ENCODE data around the gene ZIC5.

ZIC5 gene

GRCh38 chr13:99967869-99968520 is 3.6 kb downstream of the ZIC5 start:
- Histone ChIP-seq H3K4me1 (ENCODE audit: insufficient read depth, low read length) (peaks cover 58% of the 10 kb centered on the region), H3K27me3 (ENCODE audit: insufficient read depth, low read length) (no peaks in the 10 kb centered on the region), H3K4me3 (ENCODE audit: low read length) (peak overlapping the region; percentile 62)

GRCh38 chr13:99967498-99967868 is 4.1 kb downstream of the ZIC5 start:
- H3K4me3 ChIP-seq (ENCODE audit: low read length): peak overlapping the region; percentile 62
- peaks cover 59% of the 10 kb centered on the region for H3K4me1 ChIP-seq (ENCODE audit: insufficient read depth, low read length)
- H3K27me3 ChIP-seq (ENCODE audit: insufficient read depth, low read length): no peaks in the 10 kb centered on the region
- H2AFZ ChIP-seq (ENCODE audit: low read depth, low read length): no peak overlapping the region
- H3K36me3 ChIP-seq (ENCODE audit: insufficient read depth, low read length): peaks cover 28% of the 10 kb centered on the region
- no peaks in the 10 kb centered on the region for H3K9me3 ChIP-seq (ENCODE audit: low read length)

More at GRCh38 chr13:99967869-99968520, 3.6 kb downstream of the ZIC5 start:
- Histone ChIP-seq H2AFZ (ENCODE audit: low read depth, low read length) (no peak overlapping the region), H3K36me3 (ENCODE audit: insufficient read depth, low read length) (peaks cover 28% of the 10 kb centered on the region), H3K9me3 (ENCODE audit: low read length) (no peaks in the 10 kb centered on the region)

- Histone ChIP-seq H3K36me3 (ENCODE audit: insufficient read depth, low read length) (peaks cover 28% of the 10 kb centered on the region), H3K4me3 (ENCODE audit: low read length) (peak overlapping the region; percentile 62), H3K4me1 (ENCODE audit: insufficient read depth, low read length) (peaks cover 65% of the 10 kb centered on the region), H3K9me3 (ENCODE audit: low read length) (no peaks in the 10 kb centered on the region), H3K27me3 (ENCODE audit: insufficient read depth, low read length) (no peaks in the 10 kb centered on the region), H2AFZ (ENCODE audit: low read depth, low read length) (no peak overlapping the region)
These were observed 5.3 kb downstream of the ZIC5 start for GRCh38 chr13:99966064-99966805.

- Histone ChIP-seq H3K27me3 (ENCODE audit: insufficient read depth, low read length) (no peaks in the 10 kb centered on the region), H3K4me3 (ENCODE audit: low read length) (peak overlapping the region; percentile 62), H3K4me1 (ENCODE audit: insufficient read depth, low read length) (peaks cover 72% of the 10 kb centered on the region)
These were observed 6.1 kb downstream of the ZIC5 start for GRCh38 chr13:99965329-99966000.

GRCh38 chr13:99963816-99964339 is 7.7 kb downstream of the ZIC5 start:
- Histone ChIP-seq H3K4me1 (ENCODE audit: insufficient read depth, low read length) (peaks cover 78% of the 10 kb centered on the region), H3K9me3 (ENCODE audit: low read length) (no peaks in the 10 kb centered on the region), H3K36me3 (ENCODE audit: insufficient read depth, low read length) (peaks cover 24% of the 10 kb centered on the region), H3K27me3 (ENCODE audit: insufficient read depth, low read length) (no peaks in the 10 kb centered on the region), H2AFZ (ENCODE audit: low read depth, low read length) (no peak overlapping the region), H3K4me3 (ENCODE audit: low read length) (no peak overlapping the region)

More at GRCh38 chr13:99965329-99966000, 6.1 kb downstream of the ZIC5 start:
- Histone ChIP-seq H2AFZ (ENCODE audit: low read depth, low read length) (no peak overlapping the region), H3K36me3 (ENCODE audit: insufficient read depth, low read length) (peaks cover 28% of the 10 kb centered on the region), H3K9me3 (ENCODE audit: low read length) (no peaks in the 10 kb centered on the region)

GRCh38 chr13:99962242-99962641 is 9.3 kb downstream of the ZIC5 start:
- Histone ChIP-seq H3K36me3 (ENCODE audit: insufficient read depth, low read length) (peaks cover 17% of the 10 kb centered on the region), H3K27me3 (ENCODE audit: insufficient read depth, low read length) (no peaks in the 10 kb centered on the region), H2AFZ (ENCODE audit: low read depth, low read length) (no peak overlapping the region), H3K4me1 (ENCODE audit: insufficient read depth, low read length) (peaks cover 84% of the 10 kb centered on the region), H3K4me3 (ENCODE audit: low read length) (no peak overlapping the region), H3K9me3 (ENCODE audit: low read length) (no peaks in the 10 kb centered on the region)

GRCh38 chr13:99961636-99962035 is 9.9 kb downstream of the ZIC5 start:
- Histone ChIP-seq H3K4me3 (ENCODE audit: low read length) (no peak overlapping the region), H3K36me3 (ENCODE audit: insufficient read depth, low read length) (peaks cover 17% of the 10 kb centered on the region), H3K9me3 (ENCODE audit: low read length) (no peaks in the 10 kb centered on the region), H3K27me3 (ENCODE audit: insufficient read depth, low read length) (no peaks in the 10 kb centered on the region), H3K4me1 (ENCODE audit: insufficient read depth, low read length) (peaks cover 82% of the 10 kb centered on the region), H2AFZ (ENCODE audit: low read depth, low read length) (no peak overlapping the region)

GRCh38 chr13:99960663-99961311 is 10.8 kb downstream of the ZIC5 start:
- no peaks in the 10 kb centered on the region for H3K9me3 ChIP-seq (ENCODE audit: low read length)
- no peak overlapping the region for H2AFZ ChIP-seq (ENCODE audit: low read depth, low read length)
- H3K36me3 ChIP-seq (ENCODE audit: insufficient read depth, low read length): peaks cover 17% of the 10 kb centered on the region
- no peaks in the 10 kb centered on the region for H3K27me3 ChIP-seq (ENCODE audit: insufficient read depth, low read length)
- peak overlapping the region; percentile 8 for H3K4me3 ChIP-seq (ENCODE audit: low read length)
- H3K4me1 ChIP-seq (ENCODE audit: insufficient read depth, low read length): peaks cover 74% of the 10 kb centered on the region

GRCh38 chr13:99959540-99960230 is 11.9 kb downstream of the ZIC5 start:
- H2AFZ ChIP-seq (ENCODE audit: low read depth, low read length): no peak overlapping the region
- H3K4me1 ChIP-seq (ENCODE audit: insufficient read depth, low read length): peaks cover 74% of the 10 kb centered on the region
- peak overlapping the region; percentile 52 for H3K4me3 ChIP-seq (ENCODE audit: low read length)
- no peaks in the 10 kb centered on the region for H3K9me3 ChIP-seq (ENCODE audit: low read length)
- H3K27me3 ChIP-seq (ENCODE audit: insufficient read depth, low read length): no peaks in the 10 kb centered on the region
- H3K36me3 ChIP-seq (ENCODE audit: insufficient read depth, low read length): peaks cover 8% of the 10 kb centered on the region

GRCh38 chr13:99959127-99959539 is 12.4 kb downstream of the ZIC5 start:
- peaks cover 68% of the 10 kb centered on the region for H3K4me1 ChIP-seq (ENCODE audit: insufficient read depth, low read length)
- H3K36me3 ChIP-seq (ENCODE audit: insufficient read depth, low read length): peaks cover 4% of the 10 kb centered on the region
- no peaks in the 10 kb centered on the region for H3K9me3 ChIP-seq (ENCODE audit: low read length)
- peak overlapping the region; percentile 52 for H3K4me3 ChIP-seq (ENCODE audit: low read length)
- H2AFZ ChIP-seq (ENCODE audit: low read depth, low read length): no peak overlapping the region
- no peaks in the 10 kb centered on the region for H3K27me3 ChIP-seq (ENCODE audit: insufficient read depth, low read length)

- Histone ChIP-seq H3K27me3 (ENCODE audit: insufficient read depth, low read length) (no peaks in the 10 kb centered on the region), H2AFZ (ENCODE audit: low read depth, low read length) (no peak overlapping the region), H3K4me1 (ENCODE audit: insufficient read depth, low read length) (peaks cover 62% of the 10 kb centered on the region), H3K4me3 (ENCODE audit: low read length) (peak overlapping the region; percentile 52), H3K9me3 (ENCODE audit: low read length) (no peaks in the 10 kb centered on the region), H3K36me3 (ENCODE audit: insufficient read depth, low read length) (no peaks in the 10 kb centered on the region)
These were observed 13.0 kb downstream of the ZIC5 start for GRCh38 chr13:99958406-99959126.
